ENCODE results near the gene TGFBR3.

Gene TGFBR3

DNA sequence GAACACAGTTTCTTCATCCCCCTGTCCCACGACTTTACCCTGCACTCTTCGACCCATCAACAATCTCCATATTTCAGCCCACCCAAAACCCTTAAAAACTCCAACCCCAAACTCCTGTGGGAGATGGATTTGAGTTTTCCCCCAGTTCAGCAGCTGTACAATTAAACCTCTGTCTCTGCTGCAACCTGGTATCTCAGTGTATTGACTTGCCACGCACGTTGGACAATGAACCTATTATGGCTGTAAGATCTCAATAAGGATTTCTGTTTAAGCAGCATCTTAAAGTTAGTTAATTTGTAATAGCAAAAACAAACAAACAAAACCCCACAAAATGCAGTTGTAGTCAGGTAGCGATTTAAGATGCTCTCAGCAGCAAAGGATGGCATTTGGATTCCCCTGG is 119.1 kb downstream of the TGFBR3 start:
- no peak for TF ChIP-seq CTCF (IDR thresholded peaks at IDR 0.05; ENCODE audit: low read depth, low read length, missing control alignments)

DNA sequence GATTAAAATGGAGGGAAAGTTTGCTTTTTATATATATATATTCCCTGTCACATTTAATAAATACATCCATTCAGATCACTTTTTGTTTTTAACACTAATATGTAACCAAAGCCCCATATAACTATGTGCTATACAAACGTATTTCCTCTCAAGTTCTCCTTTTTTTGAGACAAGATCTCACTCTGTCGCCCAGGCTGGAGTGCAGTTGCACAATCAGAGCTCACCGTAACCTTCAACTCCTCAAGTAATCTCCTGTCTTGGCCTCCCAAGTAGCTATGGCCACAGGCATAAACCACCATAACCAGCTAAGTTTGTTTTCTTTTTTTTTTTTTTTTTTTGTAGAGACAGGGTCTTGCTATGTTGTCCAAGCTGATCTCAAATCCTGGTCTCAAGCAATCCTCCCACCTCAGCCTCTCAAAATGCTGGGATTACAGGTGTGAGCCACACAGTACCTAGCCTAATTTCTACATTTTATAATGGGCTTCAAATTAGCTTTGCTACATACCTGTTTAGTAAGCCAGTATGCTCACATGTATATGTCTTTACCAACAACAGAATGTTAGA is 120.0 kb downstream of the TGFBR3 start:
- no peak overlapping the region for H3K27ac ChIP-seq
- in situ Hi-C loops (cut with HindIII; ENCODE audit: low pct_ligation_motif_present, low sequenced_read_pairs), result no loop called here
- DNase-seq, result no peak
- no peaks in the 10 kb centered on the region for H3K36me3 ChIP-seq (replicated peaks)
- H3K4me3 ChIP-seq (ENCODE audit: low read depth, low read length), result no peak overlapping the region
- no peaks in the 10 kb centered on the region for H3K27me3 ChIP-seq (replicated peaks)
- no peak for TF ChIP-seq CTCF (IDR thresholded peaks at IDR 0.05; ENCODE audit: low read depth, low read length, missing control alignments)

More for the DNA sequence above, 119.1 kb downstream of the TGFBR3 start:
- no peak for DNase-seq
- Histone ChIP-seq H3K27ac (no peak overlapping the region), H3K4me3 (ENCODE audit: low read depth, low read length) (no peak overlapping the region), H3K36me3 (replicated peaks) (no peaks in the 10 kb centered on the region), H3K27me3 (replicated peaks) (no peaks in the 10 kb centered on the region)
- in situ Hi-C loops (cut with HindIII; ENCODE audit: low pct_ligation_motif_present, low sequenced_read_pairs), result no loop called here

DNA sequence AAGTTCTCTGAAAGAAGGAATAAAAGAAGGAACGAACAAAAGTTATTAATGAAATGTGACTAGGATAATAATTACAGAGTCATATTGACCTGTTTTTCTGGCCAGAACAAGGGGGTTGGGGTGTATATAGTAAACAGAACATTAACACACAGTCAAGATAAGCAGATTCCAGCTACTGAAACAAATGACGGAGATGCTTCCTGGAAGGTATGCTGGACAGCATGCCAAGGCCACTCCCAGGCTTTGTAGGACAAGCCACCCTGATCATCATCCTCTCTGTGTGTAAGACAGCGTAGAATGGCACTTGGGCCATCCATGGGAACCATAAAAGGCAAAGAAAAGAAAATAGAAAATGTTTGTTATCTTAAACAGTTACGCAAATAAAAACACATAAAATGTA is 120.7 kb downstream of the TGFBR3 start:
- Histone ChIP-seq H3K27me3 (replicated peaks) (no peaks in the 10 kb centered on the region), H3K27ac (no peak overlapping the region), H3K4me3 (ENCODE audit: low read depth, low read length) (no peak overlapping the region), H3K36me3 (replicated peaks) (no peaks in the 10 kb centered on the region)
- TF ChIP-seq CTCF (IDR thresholded peaks at IDR 0.05; ENCODE audit: low read depth, low read length, missing control alignments), result no peak
- in situ Hi-C loops (cut with HindIII; ENCODE audit: low pct_ligation_motif_present, low sequenced_read_pairs), result no loop called here
- DNase-seq, result no peak

GRCh38 chr1:91764471-91765115 is 121.4 kb downstream of the TGFBR3 start:
- no peak overlapping the region for H3K4me3 ChIP-seq (ENCODE audit: low read depth, low read length)
- in situ Hi-C loops (cut with HindIII; ENCODE audit: low pct_ligation_motif_present, low sequenced_read_pairs), result no loop called here
- H3K27me3 ChIP-seq (replicated peaks), result no peaks in the 10 kb centered on the region
- H3K27ac ChIP-seq, result no peak overlapping the region
- TF ChIP-seq CTCF (IDR thresholded peaks at IDR 0.05; ENCODE audit: low read depth, low read length, missing control alignments), result peak; percentile 29
- no peaks in the 10 kb centered on the region for H3K36me3 ChIP-seq (replicated peaks)
- no peak for DNase-seq

DNA sequence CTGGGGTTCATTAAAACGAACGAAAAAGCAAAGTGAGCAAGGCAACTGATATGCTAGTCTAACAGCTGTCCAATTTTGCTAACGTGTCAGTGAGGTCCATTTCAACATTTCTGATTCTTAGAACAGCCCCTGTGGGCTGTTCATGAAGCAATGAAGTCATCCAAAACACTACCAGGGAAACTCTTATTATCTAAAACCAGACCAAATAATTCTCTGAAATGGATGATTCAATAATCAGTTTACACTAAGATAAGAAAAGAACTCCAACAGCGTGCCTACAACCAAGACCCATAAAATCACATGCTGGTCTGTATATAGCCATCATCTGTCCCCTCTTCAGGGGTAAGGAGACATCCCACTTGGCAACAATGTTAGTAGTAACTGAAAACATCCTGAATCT is 122.7 kb downstream of the TGFBR3 start:
- Histone ChIP-seq H3K4me3 (ENCODE audit: low read depth, low read length) (no peak overlapping the region), H3K27me3 (replicated peaks) (no peaks in the 10 kb centered on the region), H3K36me3 (replicated peaks) (no peaks in the 10 kb centered on the region), H3K27ac (no peak overlapping the region)
- no peak for DNase-seq
- TF ChIP-seq CTCF (IDR thresholded peaks at IDR 0.05; ENCODE audit: low read depth, low read length, missing control alignments), result no peak
- in situ Hi-C loops (cut with HindIII; ENCODE audit: low pct_ligation_motif_present, low sequenced_read_pairs), result no loop called here

- H3K4me3 ChIP-seq (ENCODE audit: low read depth, low read length), result no peak overlapping the region
- no peaks in the 10 kb centered on the region for H3K36me3 ChIP-seq (replicated peaks)
- DNase-seq, result no peak
- no peak for TF ChIP-seq CTCF (IDR thresholded peaks at IDR 0.05; ENCODE audit: low read depth, low read length, missing control alignments)
- in situ Hi-C loops (cut with HindIII; ENCODE audit: low pct_ligation_motif_present, low sequenced_read_pairs), result no loop called here
- H3K27ac ChIP-seq, result no peak overlapping the region
- H3K27me3 ChIP-seq (replicated peaks), result no peaks in the 10 kb centered on the region
These were observed 124.6 kb downstream of the TGFBR3 start for GRCh38 chr1:91761295-91761721.
